ENCODE results near the gene OSBPL10.

Gene OSBPL10

GRCh38 chr3:31613654-31614053, 367.4 kb downstream of the OSBPL10 start:
- no peak for DNase-seq (ENCODE audit: low read depth)

- DNase-seq (ENCODE audit: low read depth) = no peak
These were observed 367.9 kb downstream of the OSBPL10 start for GRCh38 chr3:31613177-31613576.

Data from T-helper 22 cell (primary cell).